Astrocyte (in vitro differentiated cells and primary cell): Measurements from ENCODE around the gene KCTD21. TPM values are rescaled to one million over a fixed set of nuclear protein-coding genes. Genes with fewer than 3 reads are reported as not detected.

Experiments used
- DNase-seq: peaks from one replicate; pipeline ENCODE4 v3.0.0-alpha.2; 2010; ENCODE audit warnings: low read depth
- FAIRE-seq: peaks from 2 replicates; lab custom pipeline; 2011; peaks lifted over from hg19 to GRCh38; lab: Jason Lieb, UNC
- H2AFZ ChIP-seq: 2 replicates; pipeline ENCODE4 v1.6.0; 2012; ENCODE audit warnings: low read depth, low read length, inconsistent platforms
- H3K27ac ChIP-seq: 2 replicates; pipeline ENCODE4 v1.5.1; 2011; ENCODE audit warnings: low read depth, low read length, inconsistent platforms
- H3K27me3 ChIP-seq: 2 replicates; pipeline ENCODE4 v1.6.0; 2011; ENCODE audit warnings: low read length, inconsistent platforms; ENCODE audit not compliant: insufficient read depth
- H3K36me3 ChIP-seq: 2 replicates; pipeline ENCODE4 v1.5.1; 2011; ENCODE audit warnings: low read length, inconsistent platforms; ENCODE audit not compliant: insufficient read depth
- H3K4me1 ChIP-seq: 2 replicates; pipeline ENCODE4 v1.5.1; 2011; ENCODE audit warnings: low read length, inconsistent platforms; ENCODE audit not compliant: insufficient read depth
- H3K4me2 ChIP-seq: 2 replicates; pipeline ENCODE4 v1.6.0; 2012; ENCODE audit warnings: low read length, inconsistent platforms
- H3K4me3 ChIP-seq: 2 replicates; pipeline ENCODE4 v1.5.1; 2011; ENCODE audit warnings: low read depth, mild to moderate bottlenecking, low read length, inconsistent platforms; ENCODE audit not compliant: insufficient read depth
- H3K79me2 ChIP-seq: 2 replicates; pipeline ENCODE4 v1.6.0; 2012; ENCODE audit warnings: mild to moderate bottlenecking, low read length, inconsistent platforms; ENCODE audit not compliant: insufficient read depth
- H3K9ac ChIP-seq: 2 replicates; pipeline ENCODE4 v1.6.0; 2012; ENCODE audit warnings: mild to moderate bottlenecking, low read length, inconsistent platforms
- H3K9me3 ChIP-seq: 2 replicates; pipeline ENCODE4 v1.5.1; 2012; ENCODE audit warnings: low read depth, mild to moderate bottlenecking, low read length, inconsistent platforms; ENCODE audit not compliant: insufficient read depth
- H4K20me1 ChIP-seq: 2 replicates; pipeline ENCODE4 v1.6.0; 2012; ENCODE audit warnings: low read length, inconsistent platforms; ENCODE audit not compliant: insufficient read depth
- H3K27ac Mint-ChIP-seq: one replicate; pipeline ENCODE4 v1.8.0; 2021; ENCODE audit warnings: mild to moderate bottlenecking, mixed read lengths; ENCODE audit not compliant: unreplicated experiment
- H3K27me3 Mint-ChIP-seq: one replicate; pipeline ENCODE4 v1.8.0; 2021; ENCODE audit warnings: low read depth, mixed read lengths; ENCODE audit not compliant: unreplicated experiment
- H3K36me3 Mint-ChIP-seq: one replicate; pipeline ENCODE4 v1.8.0; 2021; ENCODE audit warnings: low read depth, mixed read lengths; ENCODE audit not compliant: unreplicated experiment
- H3K4me1 Mint-ChIP-seq: one replicate; pipeline ENCODE4 v1.8.0; 2021; ENCODE audit warnings: low read depth, mixed read lengths; ENCODE audit not compliant: unreplicated experiment
- H3K4me3 Mint-ChIP-seq: one replicate; pipeline ENCODE4 v1.8.0; 2021; ENCODE audit warnings: mild to moderate bottlenecking, moderate library complexity, mixed read lengths; ENCODE audit not compliant: unreplicated experiment
- H3K9me3 Mint-ChIP-seq: one replicate; pipeline ENCODE4 v1.8.0; 2021; ENCODE audit warnings: mild to moderate bottlenecking, mixed read lengths; ENCODE audit not compliant: unreplicated experiment
- EZH2 ChIP-seq: IDR thresholded peaks from 2 replicates; pipeline ENCODE4 v1.6.1; 2012; ENCODE audit warnings: mild to moderate bottlenecking, low read length, inconsistent platforms; ENCODE audit not compliant: insufficient read depth
- total RNA-seq: library from RNA; stranded (reverse); gene quantifications from 2 replicates; pipeline ENCODE4 v1.2.1, GENCODE V29; 2021
- TF ChIP-seq, protein P1 (sequence below): IDR thresholded peaks from 2 replicates; pipeline ENCODE4 v1.5.1; 2011; ENCODE audit warnings: low read depth, mild to moderate bottlenecking, inconsistent platforms, low read length, moderate library complexity; ENCODE audit not compliant: insufficient read depth

The KCTD21 gene
- total RNA-seq, 1 donor from 2014 or later, result 14.0 TPM

DNA sequence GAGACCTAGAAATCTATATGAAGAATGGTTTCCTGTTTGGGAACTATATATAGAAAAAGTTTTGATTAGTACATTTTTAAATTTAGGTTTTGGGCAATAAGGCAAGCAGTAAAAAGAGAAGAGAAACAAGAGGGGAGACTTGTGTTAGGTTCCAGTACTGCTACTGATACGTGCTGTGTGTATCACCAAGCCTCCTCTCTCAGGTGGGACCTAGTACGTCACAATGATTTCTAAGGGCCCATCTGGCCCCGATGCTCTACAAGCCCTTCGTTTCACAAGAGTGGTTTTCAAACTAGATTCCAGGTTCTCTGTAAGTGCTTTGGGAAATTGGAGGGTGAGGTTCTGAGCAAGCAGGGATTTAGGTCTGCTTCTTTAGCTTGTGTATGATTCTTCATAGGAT lies 39.5 kb upstream of the KCTD21 start:
- no peaks in the 10 kb centered on the region for H3K4me1 ChIP-seq
- no peaks in the 10 kb centered on the region for H3K9me3 ChIP-seq
- no peak overlapping the region for H3K4me3 ChIP-seq
- Mint-ChIP-seq H3K27ac (no peak overlapping the region), H3K4me1 (peaks cover 10% of the 10 kb centered on the region), H3K4me3 (no peak overlapping the region), H3K36me3 (peaks cover 11% of the 10 kb centered on the region), H3K9me3 (no peaks in the 10 kb centered on the region), H3K27me3 (no peaks in the 10 kb centered on the region)
- peaks cover 3% of the 10 kb centered on the region for H3K36me3 ChIP-seq
- TF ChIP-seq, protein P1, sequence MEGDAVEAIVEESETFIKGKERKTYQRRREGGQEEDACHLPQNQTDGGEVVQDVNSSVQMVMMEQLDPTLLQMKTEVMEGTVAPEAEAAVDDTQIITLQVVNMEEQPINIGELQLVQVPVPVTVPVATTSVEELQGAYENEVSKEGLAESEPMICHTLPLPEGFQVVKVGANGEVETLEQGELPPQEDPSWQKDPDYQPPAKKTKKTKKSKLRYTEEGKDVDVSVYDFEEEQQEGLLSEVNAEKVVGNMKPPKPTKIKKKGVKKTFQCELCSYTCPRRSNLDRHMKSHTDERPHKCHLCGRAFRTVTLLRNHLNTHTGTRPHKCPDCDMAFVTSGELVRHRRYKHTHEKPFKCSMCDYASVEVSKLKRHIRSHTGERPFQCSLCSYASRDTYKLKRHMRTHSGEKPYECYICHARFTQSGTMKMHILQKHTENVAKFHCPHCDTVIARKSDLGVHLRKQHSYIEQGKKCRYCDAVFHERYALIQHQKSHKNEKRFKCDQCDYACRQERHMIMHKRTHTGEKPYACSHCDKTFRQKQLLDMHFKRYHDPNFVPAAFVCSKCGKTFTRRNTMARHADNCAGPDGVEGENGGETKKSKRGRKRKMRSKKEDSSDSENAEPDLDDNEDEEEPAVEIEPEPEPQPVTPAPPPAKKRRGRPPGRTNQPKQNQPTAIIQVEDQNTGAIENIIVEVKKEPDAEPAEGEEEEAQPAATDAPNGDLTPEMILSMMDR, result no peak
- no peak for TF ChIP-seq EZH2
- H3K4me2 ChIP-seq, result no peak overlapping the region
- no peak overlapping the region for H2AFZ ChIP-seq
- DNase-seq (no peak), FAIRE-seq (no peak)
- H3K9ac ChIP-seq, result no peak overlapping the region
- H3K27ac ChIP-seq, result no peak overlapping the region
- H3K79me2 ChIP-seq, result no peaks in the 10 kb centered on the region
- peaks cover 13% of the 10 kb centered on the region for H4K20me1 ChIP-seq
- no peaks in the 10 kb centered on the region for H3K27me3 ChIP-seq

DNA sequence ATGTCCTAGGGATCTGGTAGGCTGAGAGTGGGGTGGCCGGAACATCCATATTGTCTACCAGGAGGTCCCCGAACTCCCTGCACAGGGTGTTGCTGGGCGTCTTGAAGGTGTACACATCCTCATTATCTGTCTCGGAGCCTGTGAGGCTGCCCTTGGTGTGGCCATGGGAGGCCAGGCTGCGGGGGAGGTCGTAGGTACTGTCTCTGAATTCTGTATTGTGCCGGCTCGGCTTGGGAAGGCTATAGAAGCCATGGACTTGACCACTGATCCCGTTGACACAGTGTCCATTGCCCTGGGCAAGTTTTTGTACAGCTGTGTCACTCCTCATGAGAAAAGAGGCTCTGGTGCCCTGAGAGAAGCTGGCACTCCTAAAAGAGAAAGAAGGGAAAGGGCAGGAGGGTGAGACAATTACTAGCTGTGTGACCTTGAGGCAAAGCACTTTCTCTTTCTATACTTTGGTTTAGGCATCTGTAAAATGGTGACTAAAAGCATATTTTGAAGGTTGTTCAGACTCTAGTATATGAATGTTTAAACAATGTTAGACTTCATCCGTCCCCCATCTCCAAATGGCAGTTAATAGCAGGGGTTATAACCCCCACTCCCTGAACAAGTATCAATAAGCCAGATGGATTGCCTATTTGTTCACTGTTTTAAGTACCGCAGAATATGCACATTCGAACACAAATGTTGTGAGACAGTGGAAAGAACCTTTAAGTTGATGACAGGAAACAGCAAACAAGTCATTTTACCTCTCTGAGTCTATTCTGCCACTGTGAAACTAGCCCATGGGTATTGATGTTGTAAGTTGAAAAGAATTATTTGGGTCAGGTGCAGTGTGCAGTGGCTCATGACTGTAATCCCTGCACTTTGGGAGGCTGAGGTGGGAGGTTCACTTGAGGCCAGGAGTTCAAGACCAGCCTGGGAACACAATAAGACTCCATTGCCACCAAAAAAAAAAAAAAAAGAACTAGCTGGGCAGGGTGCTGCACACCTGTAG lies 38.6 kb upstream of the KCTD21 start:
- Histone ChIP-seq H3K79me2 (no peaks in the 10 kb centered on the region), H3K27ac (no peak overlapping the region), H4K20me1 (peaks cover 10% of the 10 kb centered on the region), H3K27me3 (no peaks in the 10 kb centered on the region), H3K9me3 (no peaks in the 10 kb centered on the region), H3K4me2 (no peak overlapping the region), H3K9ac (no peak overlapping the region), H3K36me3 (peaks cover 3% of the 10 kb centered on the region), H2AFZ (no peak overlapping the region), H3K4me1 (no peaks in the 10 kb centered on the region), H3K4me3 (no peak overlapping the region)
- Mint-ChIP-seq H3K27ac (no peak overlapping the region), H3K27me3 (no peaks in the 10 kb centered on the region), H3K4me1 (peaks cover 4% of the 10 kb centered on the region), H3K36me3 (peaks cover 11% of the 10 kb centered on the region), H3K9me3 (no peaks in the 10 kb centered on the region), H3K4me3 (no peak overlapping the region)
- FAIRE-seq (no peak), DNase-seq (no peak)
- TF ChIP-seq EZH2, result no peak
- TF ChIP-seq, protein P1, result no peak
